Measurements from ENCODE around the gene MTAP.

DNA sequence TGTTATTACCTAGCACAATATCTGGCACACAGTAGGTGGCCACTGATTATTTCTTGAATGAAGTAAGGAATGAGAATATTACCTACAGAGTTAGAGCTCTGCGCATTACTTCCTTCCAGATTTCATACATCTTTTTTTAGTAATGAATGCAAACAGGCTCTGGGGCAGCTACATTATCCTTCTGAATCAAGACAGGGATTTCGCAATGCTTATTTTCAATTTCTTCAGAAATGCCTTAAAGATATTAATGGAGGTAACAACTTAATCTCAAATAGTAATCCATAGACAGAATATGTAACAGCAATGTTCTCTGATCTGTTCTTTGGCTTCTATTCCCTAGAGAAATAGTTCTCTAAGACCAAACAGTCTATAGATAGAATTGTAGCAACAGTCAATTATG, 159.1 kb downstream of the MTAP start:
- no peak for TF ChIP-seq ZNF274 (IDR thresholded peaks at IDR 0.05; ENCODE audit: low read length)
- TF ChIP-seq ZNF274 (tag by site-specific recombination; IDR thresholded peaks at IDR 0.05; ENCODE audit: borderline replicate concordance), result no peak
- no peak for TF ChIP-seq SALL2 (tag by site-specific recombination; IDR thresholded peaks at IDR 0.05; ENCODE audit: borderline replicate concordance)
- TF ChIP-seq, protein P1, sequence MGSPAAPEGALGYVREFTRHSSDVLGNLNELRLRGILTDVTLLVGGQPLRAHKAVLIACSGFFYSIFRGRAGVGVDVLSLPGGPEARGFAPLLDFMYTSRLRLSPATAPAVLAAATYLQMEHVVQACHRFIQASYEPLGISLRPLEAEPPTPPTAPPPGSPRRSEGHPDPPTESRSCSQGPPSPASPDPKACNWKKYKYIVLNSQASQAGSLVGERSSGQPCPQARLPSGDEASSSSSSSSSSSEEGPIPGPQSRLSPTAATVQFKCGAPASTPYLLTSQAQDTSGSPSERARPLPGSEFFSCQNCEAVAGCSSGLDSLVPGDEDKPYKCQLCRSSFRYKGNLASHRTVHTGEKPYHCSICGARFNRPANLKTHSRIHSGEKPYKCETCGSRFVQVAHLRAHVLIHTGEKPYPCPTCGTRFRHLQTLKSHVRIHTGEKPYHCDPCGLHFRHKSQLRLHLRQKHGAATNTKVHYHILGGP (tag by site-specific recombination; IDR thresholded peaks at IDR 0.05), result no peak
- TF ChIP-seq ZSCAN30 (tag by site-specific recombination; IDR thresholded peaks at IDR 0.05), result no peak
- no peak for TF ChIP-seq YY1 (tag by site-specific recombination; IDR thresholded peaks at IDR 0.05)
- TF ChIP-seq, protein P2, sequence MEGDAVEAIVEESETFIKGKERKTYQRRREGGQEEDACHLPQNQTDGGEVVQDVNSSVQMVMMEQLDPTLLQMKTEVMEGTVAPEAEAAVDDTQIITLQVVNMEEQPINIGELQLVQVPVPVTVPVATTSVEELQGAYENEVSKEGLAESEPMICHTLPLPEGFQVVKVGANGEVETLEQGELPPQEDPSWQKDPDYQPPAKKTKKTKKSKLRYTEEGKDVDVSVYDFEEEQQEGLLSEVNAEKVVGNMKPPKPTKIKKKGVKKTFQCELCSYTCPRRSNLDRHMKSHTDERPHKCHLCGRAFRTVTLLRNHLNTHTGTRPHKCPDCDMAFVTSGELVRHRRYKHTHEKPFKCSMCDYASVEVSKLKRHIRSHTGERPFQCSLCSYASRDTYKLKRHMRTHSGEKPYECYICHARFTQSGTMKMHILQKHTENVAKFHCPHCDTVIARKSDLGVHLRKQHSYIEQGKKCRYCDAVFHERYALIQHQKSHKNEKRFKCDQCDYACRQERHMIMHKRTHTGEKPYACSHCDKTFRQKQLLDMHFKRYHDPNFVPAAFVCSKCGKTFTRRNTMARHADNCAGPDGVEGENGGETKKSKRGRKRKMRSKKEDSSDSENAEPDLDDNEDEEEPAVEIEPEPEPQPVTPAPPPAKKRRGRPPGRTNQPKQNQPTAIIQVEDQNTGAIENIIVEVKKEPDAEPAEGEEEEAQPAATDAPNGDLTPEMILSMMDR (tag by site-specific recombination; IDR thresholded peaks at IDR 0.05), result no peak
- no peak for TF ChIP-seq ZNF677 (tag by site-specific recombination; IDR thresholded peaks at IDR 0.05)
- TF ChIP-seq, protein P3, sequence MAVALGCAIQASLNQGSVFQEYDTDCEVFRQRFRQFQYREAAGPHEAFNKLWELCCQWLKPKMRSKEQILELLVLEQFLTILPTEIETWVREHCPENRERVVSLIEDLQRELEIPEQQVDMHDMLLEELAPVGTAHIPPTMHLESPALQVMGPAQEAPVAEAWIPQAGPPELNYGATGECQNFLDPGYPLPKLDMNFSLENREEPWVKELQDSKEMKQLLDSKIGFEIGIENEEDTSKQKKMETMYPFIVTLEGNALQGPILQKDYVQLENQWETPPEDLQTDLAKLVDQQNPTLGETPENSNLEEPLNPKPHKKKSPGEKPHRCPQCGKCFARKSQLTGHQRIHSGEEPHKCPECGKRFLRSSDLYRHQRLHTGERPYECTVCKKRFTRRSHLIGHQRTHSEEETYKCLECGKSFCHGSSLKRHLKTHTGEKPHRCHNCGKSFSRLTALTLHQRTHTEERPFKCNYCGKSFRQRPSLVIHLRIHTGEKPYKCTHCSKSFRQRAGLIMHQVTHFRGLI (tag by site-specific recombination; IDR thresholded peaks at IDR 0.05), result no peak
- no peak for TF ChIP-seq ZNF146 (tag by site-specific recombination; IDR thresholded peaks at IDR 0.05)
- TF ChIP-seq, protein P4, sequence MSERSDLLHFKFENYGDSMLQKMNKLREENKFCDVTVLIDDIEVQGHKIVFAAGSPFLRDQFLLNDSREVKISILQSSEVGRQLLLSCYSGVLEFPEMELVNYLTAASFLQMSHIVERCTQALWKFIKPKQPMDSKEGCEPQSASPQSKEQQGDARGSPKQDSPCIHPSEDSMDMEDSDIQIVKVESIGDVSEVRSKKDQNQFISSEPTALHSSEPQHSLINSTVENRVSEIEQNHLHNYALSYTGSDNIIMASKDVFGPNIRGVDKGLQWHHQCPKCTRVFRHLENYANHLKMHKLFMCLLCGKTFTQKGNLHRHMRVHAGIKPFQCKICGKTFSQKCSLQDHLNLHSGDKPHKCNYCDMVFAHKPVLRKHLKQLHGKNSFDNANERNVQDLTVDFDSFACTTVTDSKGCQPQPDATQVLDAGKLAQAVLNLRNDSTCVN (tag by site-specific recombination; optimal IDR thresholded peaks at IDR 0.05), result no peak
- TF ChIP-seq, protein P5, sequence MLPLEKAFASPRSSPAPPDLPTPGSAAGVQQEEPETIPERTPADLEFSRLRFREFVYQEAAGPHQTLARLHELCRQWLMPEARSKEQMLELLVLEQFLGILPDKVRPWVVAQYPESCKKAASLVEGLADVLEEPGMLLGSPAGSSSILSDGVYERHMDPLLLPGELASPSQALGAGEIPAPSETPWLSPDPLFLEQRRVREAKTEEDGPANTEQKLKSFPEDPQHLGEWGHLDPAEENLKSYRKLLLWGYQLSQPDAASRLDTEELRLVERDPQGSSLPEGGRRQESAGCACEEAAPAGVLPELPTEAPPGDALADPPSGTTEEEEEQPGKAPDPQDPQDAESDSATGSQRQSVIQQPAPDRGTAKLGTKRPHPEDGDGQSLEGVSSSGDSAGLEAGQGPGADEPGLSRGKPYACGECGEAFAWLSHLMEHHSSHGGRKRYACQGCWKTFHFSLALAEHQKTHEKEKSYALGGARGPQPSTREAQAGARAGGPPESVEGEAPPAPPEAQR (tag by site-specific recombination; IDR thresholded peaks at IDR 0.05), result no peak
- no peak for TF ChIP-seq TCF7L2 (IDR thresholded peaks at IDR 0.05; ENCODE audit: borderline replicate concordance, low read depth, low read length)
